MM.1S (cell line): Measurements from ENCODE around the gene IL1A.

Experiments
- DNase-seq: peaks from one replicate; pipeline ENCODE4 v3.0.0-alpha.2; 2015
- H2AFZ ChIP-seq: fragments of 300-600 bp; sonication (generic); 2 replicates; pipeline ENCODE4 v1.6.0; 2016; ENCODE audit warnings: antibody characterized with exemption, low read length
- H3F3A ChIP-seq: fragments of 300-600 bp; sonication (generic); 2 replicates; pipeline ENCODE4 v1.6.1; 2016; ENCODE audit warnings: mild to moderate bottlenecking, antibody characterized with exemption, low read length, moderate library complexity, mixed read lengths; ENCODE audit not compliant: insufficient read depth
- H3K27ac ChIP-seq: fragments of 300-600 bp; sonication (generic); 2 replicates; pipeline ENCODE4 v1.5.1; 2016; ENCODE audit warnings: mild to moderate bottlenecking, low read length
- H3K27me3 ChIP-seq: fragments of 300-600 bp; sonication (generic); replicated peaks from 2 replicates; pipeline ENCODE4 v1.6.0; 2016; ENCODE audit warnings: low read length; ENCODE audit not compliant: insufficient read depth
- H3K36me3 ChIP-seq: fragments of 300-600 bp; sonication (generic); replicated peaks from 2 replicates; pipeline ENCODE4 v1.6.1; 2016; ENCODE audit warnings: mild to moderate bottlenecking, low read length, mixed read lengths; ENCODE audit not compliant: insufficient read depth
- H3K4me1 ChIP-seq: fragments of 300-600 bp; sonication (generic); 2 replicates; pipeline ENCODE4 v1.6.1; 2016; ENCODE audit warnings: low read length, mixed read lengths
- H3K4me2 ChIP-seq: fragments of 300-600 bp; sonication (generic); 2 replicates; pipeline ENCODE4 v1.6.0; 2016; ENCODE audit warnings: low read depth, low read length
- H3K4me3 ChIP-seq: fragments of 300-600 bp; sonication (generic); 2 replicates; pipeline ENCODE4 v1.5.1; 2016; ENCODE audit warnings: low read length, mixed read lengths
- H3K79me2 ChIP-seq: fragments of 300-600 bp; sonication (generic); 2 replicates; pipeline ENCODE4 v1.6.1; 2016; ENCODE audit warnings: mixed run types, low read length, mixed read lengths
- H3K9ac ChIP-seq: fragments of 300-600 bp; sonication (generic); 2 replicates; pipeline ENCODE4 v1.6.1; 2016; ENCODE audit warnings: low read length, mixed read lengths
- H3K9me2 ChIP-seq: fragments of 300-600 bp; sonication (generic); replicated peaks from 2 replicates; pipeline ENCODE4 v1.6.1; 2016; ENCODE audit warnings: mild to moderate bottlenecking, low read length, mixed read lengths; ENCODE audit not compliant: insufficient read depth
- H3K9me3 ChIP-seq: fragments of 300-600 bp; sonication (generic); replicated peaks from 2 replicates; pipeline ENCODE4 v1.6.1; 2016; ENCODE audit warnings: mild to moderate bottlenecking, low read length, mixed read lengths; ENCODE audit not compliant: insufficient read depth
- H4K20me1 ChIP-seq: fragments of 300-600 bp; sonication (generic); 2 replicates; pipeline ENCODE4 v1.6.1; 2016; ENCODE audit warnings: mild to moderate bottlenecking, low read length, moderate library complexity, mixed read lengths; ENCODE audit not compliant: insufficient read depth
- CTCF ChIP-seq: fragments of 300-600 bp; sonication (generic); IDR thresholded peaks from 2 replicates; pipeline ENCODE4 v1.5.1; 2016; ENCODE audit warnings: antibody characterized with exemption, low read length, mixed read lengths
- EZH2 ChIP-seq: fragments of 300-600 bp; sonication (generic); optimal IDR thresholded peaks from 2 replicates; pipeline ENCODE3; 2017; ENCODE audit warnings: low read depth, mild to moderate bottlenecking, antibody characterized with exemption, low read length, mixed read lengths
- EZH2phosphoT487 ChIP-seq: fragments of 300-600 bp; sonication (generic); IDR thresholded peaks from 2 replicates; pipeline ENCODE4 v1.6.1; 2018; ENCODE audit warnings: antibody characterized with exemption, low read length

IL1A gene

GRCh38 chr2:112762276-112762675 is 22.0 kb downstream of the IL1A start:
- no peak overlapping the region for H3K9ac ChIP-seq
- H3K27ac ChIP-seq: no peak overlapping the region
- H4K20me1 ChIP-seq: no peaks in the 10 kb centered on the region
- H3F3A ChIP-seq: no peaks in the 10 kb centered on the region
- no peak for TF ChIP-seq EZH2phosphoT487
- no peak for TF ChIP-seq EZH2
- no peak for TF ChIP-seq CTCF
- no peak overlapping the region for H3K4me2 ChIP-seq
- H3K27me3 ChIP-seq: no peaks in the 10 kb centered on the region
- H3K4me1 ChIP-seq: 0 out of 2 replicates have a peak, but pooled peaks cover 9% of the 10 kb centered on the region
- DNase-seq: no peak
- no peak overlapping the region for H2AFZ ChIP-seq
- H3K4me3 ChIP-seq: no peak overlapping the region
- H3K79me2 ChIP-seq: peaks cover 55% of the 10 kb centered on the region
- no peaks in the 10 kb centered on the region for H3K9me3 ChIP-seq
- no peaks in the 10 kb centered on the region for H3K9me2 ChIP-seq
- H3K36me3 ChIP-seq: peaks cover 16% of the 10 kb centered on the region

- Histone ChIP-seq H3K27ac (no peak overlapping the region), H3K9ac (no peak overlapping the region), H3K36me3 (peaks cover 28% of the 10 kb centered on the region), H3K9me2 (no peaks in the 10 kb centered on the region), H4K20me1 (no peaks in the 10 kb centered on the region), H2AFZ (no peak overlapping the region), H3K4me2 (no peak overlapping the region), H3K4me3 (no peak overlapping the region), H3K27me3 (no peaks in the 10 kb centered on the region), H3K79me2 (peaks cover 62% of the 10 kb centered on the region), H3K9me3 (no peaks in the 10 kb centered on the region), H3F3A (no peaks in the 10 kb centered on the region), H3K4me1 (0 out of 2 replicates have a peak, but pooled peaks cover 5% of the 10 kb centered on the region)
- no peak for DNase-seq
- TF ChIP-seq EZH2phosphoT487 (no peak), EZH2 (no peak), CTCF (no peak)
These were observed 24.1 kb downstream of the IL1A start for GRCh38 chr2:112760149-112760548.

DNA sequence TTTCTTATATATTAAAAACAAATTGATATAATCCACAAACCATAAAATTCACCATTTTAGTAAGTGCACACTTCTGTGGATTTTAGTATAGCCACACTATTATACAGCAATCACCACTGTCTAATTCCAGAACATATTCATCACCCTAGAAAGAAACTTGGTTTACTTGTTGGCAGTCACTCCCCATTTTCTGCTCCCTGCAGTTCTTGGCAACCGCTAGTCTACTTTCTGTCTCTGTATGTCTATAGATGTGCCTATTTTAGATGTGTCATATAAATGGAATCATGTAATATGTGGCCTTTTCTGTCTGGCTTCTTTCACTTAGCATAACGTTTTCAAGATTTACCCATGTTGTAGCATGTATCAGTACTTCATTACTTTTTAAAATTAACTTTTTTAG is 25.6 kb downstream of the IL1A start:
- H3K36me3 ChIP-seq: peaks cover 34% of the 10 kb centered on the region

More for the DNA sequence above, 25.6 kb downstream of the IL1A start:
- H3K9ac ChIP-seq: no peak overlapping the region
- no peaks in the 10 kb centered on the region for H3K27me3 ChIP-seq
- DNase-seq: no peak
- no peaks in the 10 kb centered on the region for H3F3A ChIP-seq
- no peak for TF ChIP-seq EZH2
- TF ChIP-seq CTCF: no peak
- no peak for TF ChIP-seq EZH2phosphoT487
- no peak overlapping the region for H3K27ac ChIP-seq
- no peaks in the 10 kb centered on the region for H4K20me1 ChIP-seq
- H3K4me2 ChIP-seq: no peak overlapping the region
- H3K9me3 ChIP-seq: no peaks in the 10 kb centered on the region
- no peak overlapping the region for H2AFZ ChIP-seq
- H3K4me1 ChIP-seq: 0 out of 2 replicates have a peak, but pooled peaks cover 5% of the 10 kb centered on the region
- H3K4me3 ChIP-seq: no peak overlapping the region
- H3K9me2 ChIP-seq: no peaks in the 10 kb centered on the region
- H3K79me2 ChIP-seq: peaks cover 67% of the 10 kb centered on the region
